ENCODE data around the gene ARHGEF12. TPM values are rescaled to one million over a fixed set of nuclear protein-coding genes. Genes with fewer than 3 reads are reported as not detected.

Gene ARHGEF12
- total RNA-seq, 1 experiment from 2014 or later = 72.2 TPM

DNA sequence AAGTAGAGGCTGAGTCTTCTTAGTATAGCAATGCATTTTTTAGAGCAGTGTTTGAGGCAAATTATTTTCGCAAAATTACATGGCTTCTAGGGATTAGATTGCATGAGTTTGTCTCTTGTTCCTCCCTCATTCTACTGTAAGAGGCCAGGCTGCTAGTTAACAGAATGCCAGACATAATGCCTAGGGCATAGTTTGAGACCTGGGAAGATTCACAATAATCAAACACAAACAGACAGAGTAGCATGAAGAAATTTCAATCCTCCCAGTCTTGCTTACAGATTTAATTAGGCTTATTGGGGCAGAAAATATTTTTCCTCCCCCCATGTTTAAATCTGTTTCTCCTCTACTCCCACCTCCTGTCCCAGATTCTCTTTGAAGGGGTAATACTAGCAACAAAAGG, 48.3 kb downstream of the ARHGEF12 start:
- no peak for DNase-seq (ENCODE audit: low read depth)

DNA sequence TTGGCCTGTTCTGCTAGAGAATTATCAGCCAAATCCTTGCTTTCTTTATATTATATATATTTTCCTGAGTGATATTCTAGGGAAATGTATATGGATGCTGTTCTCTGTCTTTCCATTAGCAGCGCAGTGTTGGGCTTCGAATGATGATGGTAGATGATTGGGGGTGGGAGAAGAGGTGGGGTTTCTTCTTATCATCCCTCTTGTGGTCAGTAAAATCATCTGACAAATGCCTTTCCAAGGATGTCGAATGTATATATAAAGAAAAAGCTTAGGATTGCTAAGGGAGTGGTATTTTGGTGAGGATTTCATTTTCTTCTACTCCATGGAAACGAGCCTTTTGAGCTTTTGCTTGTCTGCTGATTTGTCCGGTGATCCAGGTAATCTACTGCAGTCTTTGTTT, 48.9 kb downstream of the ARHGEF12 start:
- DNase-seq (ENCODE audit: low read depth) = no peak

GRCh38 chr11:120385655-120386054, 49.4 kb downstream of the ARHGEF12 start:
- DNase-seq (ENCODE audit: low read depth) = no peak

- DNase-seq (ENCODE audit: low read depth) = no peak
Observed at GRCh38 chr11:120386318-120386717, 50.1 kb downstream of the ARHGEF12 start.

DNA sequence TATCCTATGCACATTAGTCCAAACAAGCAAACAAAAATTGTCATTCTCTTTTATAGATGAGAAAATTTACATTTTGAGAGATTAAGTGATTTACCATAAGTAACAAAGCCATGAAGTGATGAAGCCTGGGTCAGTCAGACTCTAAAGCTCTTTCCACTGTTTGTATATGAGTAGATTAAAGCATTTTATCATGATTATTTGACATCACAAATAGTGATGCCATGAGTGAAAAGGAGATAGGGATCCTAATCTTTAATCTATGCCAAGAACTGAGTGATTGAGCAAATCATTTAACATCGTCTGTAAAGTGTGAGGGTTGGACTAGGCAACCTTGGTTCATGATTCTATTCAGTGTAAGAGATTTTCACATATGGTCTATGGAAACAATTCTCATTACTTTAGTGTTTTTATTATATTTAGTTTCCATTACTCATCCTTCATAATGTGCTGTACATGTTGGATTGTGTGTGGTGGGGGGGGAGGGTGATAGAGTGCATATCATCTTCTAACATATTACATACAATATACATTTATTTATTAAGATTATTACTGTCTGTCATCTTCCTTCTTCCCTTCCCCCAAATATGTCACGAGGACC, 50.7 kb downstream of the ARHGEF12 start:
- DNase-seq (ENCODE audit: low read depth) = no peak

DNA sequence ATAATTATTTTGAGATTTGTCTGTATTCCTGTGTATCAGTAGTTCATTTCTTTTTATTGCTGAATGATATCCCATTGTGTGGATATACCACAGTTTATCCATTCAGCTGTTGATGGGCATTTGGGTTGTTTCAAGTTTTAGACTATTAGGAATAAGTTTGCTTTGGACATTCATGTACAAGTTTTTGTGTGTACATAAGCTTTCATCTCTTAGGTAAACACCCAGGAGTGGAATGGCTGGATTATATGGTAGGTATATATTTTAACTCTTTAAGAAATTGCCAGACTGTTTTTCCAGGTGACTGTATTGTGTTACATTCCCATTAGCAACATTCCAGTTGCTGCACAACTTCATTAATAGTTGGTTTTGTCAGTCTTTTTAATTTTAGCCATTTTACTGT, 52.0 kb downstream of the ARHGEF12 start:
- DNase-seq (ENCODE audit: low read depth) = no peak

GRCh38 chr11:120389693-120390584, 53.7 kb downstream of the ARHGEF12 start:
- no peak for DNase-seq (ENCODE audit: low read depth)

GRCh38 chr11:120390585-120390922, 54.3 kb downstream of the ARHGEF12 start:
- no peak for DNase-seq (ENCODE audit: low read depth)

GRCh38 chr11:120391292-120391691, 55.1 kb downstream of the ARHGEF12 start:
- DNase-seq (ENCODE audit: low read depth) = no peak

DNA sequence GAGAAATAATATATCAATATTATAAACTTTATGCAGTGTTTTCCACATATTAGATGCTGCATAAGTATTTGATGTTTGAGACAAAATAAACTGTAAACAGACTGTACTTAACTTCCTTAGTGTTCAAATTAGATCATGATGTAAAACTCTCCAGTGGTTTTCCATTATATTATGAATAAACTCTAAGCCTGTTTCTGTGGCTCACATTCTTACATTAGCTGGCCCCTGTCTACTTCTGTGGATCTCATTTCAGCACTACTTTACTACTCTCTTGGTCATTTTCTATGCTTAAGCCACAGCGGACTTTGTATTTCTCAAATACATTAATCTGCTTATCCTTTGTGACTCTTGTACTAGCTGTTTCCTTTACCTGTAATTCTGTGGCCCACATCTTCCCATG, 55.6 kb downstream of the ARHGEF12 start:
- DNase-seq (ENCODE audit: low read depth) = no peak

DNA sequence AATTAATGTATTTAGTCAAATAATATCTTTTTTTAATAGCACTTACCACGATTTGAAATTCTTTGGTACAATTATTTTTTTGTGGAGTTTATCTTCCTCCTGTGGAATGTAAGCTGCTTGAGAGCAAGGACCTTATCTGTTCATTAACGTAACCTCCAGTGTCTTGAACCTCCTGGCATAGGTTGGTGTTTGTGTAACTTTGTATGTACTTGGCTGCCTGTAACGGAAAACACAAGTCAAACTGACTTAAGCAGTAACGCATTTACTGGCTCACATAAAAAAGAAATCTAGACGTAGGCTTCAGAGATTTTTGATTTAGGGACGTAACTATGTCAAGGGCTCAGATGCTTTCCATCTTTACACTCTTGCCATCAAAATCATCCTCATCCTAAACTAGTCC, 56.1 kb downstream of the ARHGEF12 start:
- DNase-seq (ENCODE audit: low read depth) = no peak

DNA sequence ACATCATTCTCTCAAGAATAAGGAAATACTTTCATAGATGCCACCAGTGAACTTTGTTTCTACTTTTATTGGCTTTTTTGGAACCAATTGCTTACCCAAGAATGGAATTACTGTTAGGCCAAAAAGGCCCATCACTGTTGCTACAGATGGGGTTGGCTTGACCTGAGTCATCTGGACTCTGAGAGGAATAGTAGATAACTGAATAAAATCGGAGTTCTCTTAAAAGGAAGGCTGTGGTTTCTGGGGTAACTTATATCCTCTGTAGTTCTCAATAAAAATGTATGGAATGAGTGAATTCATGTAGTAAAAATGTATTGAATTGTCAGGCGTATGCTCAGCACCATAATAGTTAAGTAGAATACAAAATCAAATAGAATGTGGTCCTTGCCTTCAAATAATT, 56.6 kb downstream of the ARHGEF12 start:
- no peak for DNase-seq (ENCODE audit: low read depth)

DNA sequence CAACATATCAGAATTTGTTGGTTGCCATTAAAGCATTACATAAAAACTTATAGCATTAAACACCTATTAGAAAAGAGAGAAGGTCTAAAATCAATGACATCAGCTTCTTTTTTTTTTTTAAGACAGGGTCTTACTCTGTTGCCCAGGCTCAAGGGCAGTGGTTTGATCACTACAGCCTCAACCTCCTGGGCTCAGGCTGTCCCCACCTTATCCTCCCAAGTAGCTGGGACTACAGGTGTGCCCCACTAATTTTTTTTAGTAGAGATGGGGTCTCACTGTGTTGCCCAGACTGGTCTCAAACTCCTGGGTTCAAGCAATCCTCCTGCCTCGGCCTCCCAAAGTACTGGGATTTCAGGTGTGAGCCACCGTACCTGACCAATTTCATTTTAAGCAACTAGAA, 57.9 kb downstream of the ARHGEF12 start:
- DNase-seq (ENCODE audit: low read depth) = no peak

GRCh38 chr11:120395778-120396177, 59.6 kb downstream of the ARHGEF12 start:
- no peak for DNase-seq (ENCODE audit: low read depth)

- DNase-seq (ENCODE audit: low read depth) = no peak
Observed at GRCh38 chr11:120398132-120398531, 61.9 kb downstream of the ARHGEF12 start.

- no peak for DNase-seq (ENCODE audit: low read depth)
Observed at GRCh38 chr11:120399307-120399706, 63.1 kb downstream of the ARHGEF12 start.

GRCh38 chr11:120400564-120401364, 64.6 kb downstream of the ARHGEF12 start:
- peak; percentile 99 for DNase-seq (ENCODE audit: low read depth)

DNA sequence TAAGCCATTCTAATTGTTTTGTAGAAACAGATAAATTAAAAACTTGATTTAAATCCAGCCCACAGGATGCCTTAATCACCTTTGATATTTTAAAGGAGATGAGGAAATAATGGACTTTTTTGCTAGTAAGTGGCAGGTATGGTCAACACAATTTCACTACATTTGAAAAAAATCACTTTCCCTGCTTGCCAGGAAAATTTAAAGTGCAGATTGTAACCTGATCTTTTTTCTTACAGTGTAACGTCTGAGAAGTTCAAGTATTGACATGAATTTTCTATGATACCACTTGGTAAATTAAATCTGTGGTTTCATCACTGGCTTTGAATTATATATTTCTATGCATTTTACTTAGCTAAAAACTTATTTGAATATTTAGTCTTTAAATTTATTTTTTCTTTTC, 65.3 kb downstream of the ARHGEF12 start:
- no peak for DNase-seq (ENCODE audit: low read depth)

DNA sequence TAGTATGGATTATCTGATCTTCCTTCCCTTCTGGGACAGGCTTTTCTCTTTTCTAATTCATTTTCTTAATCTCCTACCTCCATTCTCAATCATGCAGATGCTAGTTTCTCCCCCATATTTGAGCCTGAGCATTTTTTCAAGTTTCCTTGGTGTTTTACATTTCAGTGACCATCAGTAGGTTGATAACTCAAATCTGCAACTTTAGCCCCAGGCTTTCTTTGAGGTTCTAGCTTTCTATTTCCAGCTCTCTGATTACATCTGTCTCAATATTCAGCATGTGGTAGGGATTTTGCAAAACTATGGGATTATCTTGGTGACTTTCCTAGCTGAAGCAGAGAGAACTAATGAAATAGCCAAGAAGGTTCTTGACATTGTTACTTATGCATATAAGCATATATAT, 67.8 kb downstream of the ARHGEF12 start:
- DNase-seq (ENCODE audit: low read depth) = no peak

GRCh38 chr11:120404495-120404894, 68.3 kb downstream of the ARHGEF12 start:
- DNase-seq (ENCODE audit: low read depth) = no peak

- DNase-seq (ENCODE audit: low read depth) = no peak
Observed at GRCh38 chr11:120409655-120410054, 73.4 kb downstream of the ARHGEF12 start.

DNA sequence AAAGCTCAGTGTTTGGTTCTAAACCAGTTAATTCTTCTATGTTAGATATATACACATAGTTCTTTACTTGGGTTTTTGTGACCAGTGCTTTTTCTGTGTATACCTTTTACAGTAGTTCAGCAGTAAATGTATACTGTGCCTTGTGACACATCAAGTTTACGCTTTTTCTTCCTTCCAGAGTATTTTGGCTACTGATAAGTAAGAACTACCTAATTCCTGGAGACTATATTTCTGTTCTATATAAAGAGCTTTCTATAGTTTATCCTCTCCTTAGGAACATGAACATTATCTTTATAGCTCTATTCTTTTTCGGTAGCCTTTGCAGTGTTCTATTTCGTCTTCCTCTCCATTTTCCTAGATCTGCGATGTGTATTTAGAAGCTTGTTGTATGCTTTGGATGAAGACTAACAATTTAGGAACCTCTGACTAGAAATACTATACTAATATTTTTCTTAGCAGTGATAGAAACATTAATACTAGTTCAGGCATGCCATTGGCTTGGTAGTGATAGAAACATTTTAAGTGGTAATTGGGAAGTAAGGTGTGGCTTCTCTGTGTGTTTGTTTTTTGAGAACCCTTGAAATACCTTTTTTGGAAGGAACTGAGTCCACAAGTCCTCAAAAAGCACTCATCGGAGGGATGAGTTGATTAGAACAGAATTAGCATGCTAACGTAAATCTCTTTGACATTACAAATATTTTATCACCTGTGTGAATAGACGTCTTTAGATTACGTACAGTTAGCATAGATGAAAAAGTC, 74.6 kb downstream of the ARHGEF12 start:
- no peak for DNase-seq (ENCODE audit: low read depth)
